DMS 273 (cell line): ENCODE measurements around the gene POLR1E.
"Not testable (repeated sequence)": the region's sequence is repeated elsewhere in the genome, so short reads cannot be mapped to it uniquely, and the experiment has no call there.

Source experiments
- DNase-seq: peaks from one replicate; lab custom pipeline; 2025; ENCODE audit not compliant: unreplicated experiment; lab: John Stamatoyannopoulos, UW

POLR1E gene

DNA sequence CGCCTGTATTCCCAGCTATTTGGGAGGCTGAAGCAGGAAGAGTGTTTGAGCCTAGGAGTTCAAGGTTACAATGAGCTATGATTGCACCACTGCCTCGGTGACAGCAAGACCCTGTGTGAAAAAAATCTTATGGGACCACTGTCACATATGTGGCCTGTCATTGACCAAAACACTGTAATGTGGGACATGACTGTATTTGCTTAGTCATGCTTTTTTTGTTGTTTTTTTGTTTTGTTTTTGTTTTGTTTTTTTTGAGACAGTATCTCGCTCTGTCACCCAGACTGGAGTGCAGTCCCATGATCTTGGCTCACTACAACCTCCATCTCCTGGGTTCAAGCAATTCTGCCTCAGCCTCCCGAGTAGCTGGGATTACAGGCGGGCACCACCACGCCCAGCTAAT lies 13.5 kb downstream of the POLR1E start:
- no peak for DNase-seq

DNA sequence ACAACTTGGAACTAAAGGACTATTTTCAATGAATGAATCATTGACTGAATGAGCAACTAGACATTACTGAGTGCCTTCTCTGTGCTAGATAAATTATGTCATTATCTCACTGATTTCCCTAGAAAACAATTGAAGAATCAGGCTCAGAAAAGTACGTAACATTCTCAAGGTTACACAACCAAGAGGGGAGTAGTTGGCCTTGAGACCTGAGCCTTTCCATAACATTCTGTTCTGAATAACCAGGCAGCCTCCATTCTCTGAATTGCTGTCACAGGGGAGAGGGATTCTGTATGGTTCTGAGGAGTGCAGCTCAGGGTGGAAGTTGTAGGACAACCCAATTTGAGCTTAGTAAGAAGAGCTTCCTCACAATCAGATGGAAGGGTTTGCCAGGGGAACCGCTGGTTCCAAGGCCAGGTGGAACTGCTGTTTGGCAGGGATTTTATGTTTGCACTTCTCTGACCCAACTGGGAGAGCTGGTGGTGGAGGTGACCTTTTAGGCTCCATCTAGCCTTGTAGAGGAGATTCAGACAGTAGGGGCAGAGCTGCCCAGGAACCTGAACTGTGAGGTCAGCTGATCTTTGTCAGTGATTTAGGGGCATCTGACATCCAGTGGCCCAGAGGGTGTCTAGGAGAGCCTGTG lies 16.3 kb downstream of the POLR1E start:
- no peak for DNase-seq

DNA sequence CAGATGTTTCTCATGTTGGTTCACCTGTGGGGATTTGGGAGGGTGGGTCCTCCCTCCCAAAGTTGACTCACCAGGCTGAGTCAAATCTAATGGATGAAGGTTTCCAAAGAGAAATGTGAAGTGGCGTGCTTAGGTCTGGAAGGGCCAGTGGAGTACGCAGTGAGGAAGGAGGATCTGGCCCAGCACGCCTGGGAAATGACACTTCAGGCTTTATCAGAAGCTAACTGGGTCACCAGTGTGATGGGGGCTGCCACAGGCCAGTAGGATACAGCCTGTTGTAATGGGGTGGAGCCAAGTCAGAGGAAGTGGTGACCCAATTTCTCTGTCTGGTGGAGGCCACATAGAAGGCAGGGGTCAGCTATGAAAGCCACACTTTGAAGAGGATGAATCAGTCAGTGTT lies 18.0 kb downstream of the POLR1E start:
- DNase-seq: no peak

DNA sequence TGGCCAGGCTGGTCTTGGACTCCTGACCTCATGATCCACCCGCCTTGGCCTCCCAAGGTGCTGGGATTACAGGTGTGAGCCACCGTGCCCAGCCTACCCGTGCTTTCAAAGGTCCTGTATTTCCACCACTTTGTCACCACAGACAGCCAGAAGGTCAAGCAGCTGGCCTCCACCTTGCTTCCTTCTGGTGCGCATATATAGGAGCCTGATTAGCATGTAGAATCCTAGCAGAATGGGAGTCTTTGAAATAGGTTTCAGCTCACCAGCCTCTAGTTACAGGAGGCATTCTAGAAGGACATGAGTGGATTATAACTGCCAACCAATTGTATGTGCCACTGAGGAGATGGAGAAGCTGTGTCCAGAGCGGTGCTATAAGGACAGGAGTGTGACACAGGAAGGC lies 18.9 kb downstream of the POLR1E start:
- DNase-seq: peak; percentile 26

DNA sequence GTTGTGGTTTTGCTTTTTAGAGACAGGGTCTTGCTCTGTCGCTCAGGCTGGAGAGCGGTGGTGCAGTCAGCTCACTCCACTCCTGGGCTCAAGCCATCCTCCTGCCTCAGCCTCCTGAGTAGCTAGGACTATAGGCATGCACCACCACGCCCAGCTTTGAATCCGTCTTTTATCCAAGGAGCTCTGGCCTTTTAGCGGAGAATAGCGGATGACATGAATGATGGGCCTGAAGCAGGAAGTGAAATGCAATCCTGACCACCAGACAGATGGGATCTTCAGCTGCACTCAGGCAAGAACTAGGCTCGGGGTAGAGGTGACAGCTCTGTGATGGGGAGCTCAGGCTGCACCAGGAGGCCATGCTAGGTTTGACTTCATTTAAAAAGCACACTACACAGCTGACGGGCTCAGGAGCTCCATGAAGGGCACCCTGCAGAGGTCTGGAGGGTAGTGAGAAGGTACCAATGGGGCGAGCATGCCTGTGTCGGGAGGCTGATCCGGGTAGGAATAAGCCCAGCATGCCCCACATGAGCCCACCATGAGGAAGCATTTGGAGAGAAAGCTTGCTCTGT lies 21.9 kb downstream of the POLR1E start:
- DNase-seq: no peak

DNA sequence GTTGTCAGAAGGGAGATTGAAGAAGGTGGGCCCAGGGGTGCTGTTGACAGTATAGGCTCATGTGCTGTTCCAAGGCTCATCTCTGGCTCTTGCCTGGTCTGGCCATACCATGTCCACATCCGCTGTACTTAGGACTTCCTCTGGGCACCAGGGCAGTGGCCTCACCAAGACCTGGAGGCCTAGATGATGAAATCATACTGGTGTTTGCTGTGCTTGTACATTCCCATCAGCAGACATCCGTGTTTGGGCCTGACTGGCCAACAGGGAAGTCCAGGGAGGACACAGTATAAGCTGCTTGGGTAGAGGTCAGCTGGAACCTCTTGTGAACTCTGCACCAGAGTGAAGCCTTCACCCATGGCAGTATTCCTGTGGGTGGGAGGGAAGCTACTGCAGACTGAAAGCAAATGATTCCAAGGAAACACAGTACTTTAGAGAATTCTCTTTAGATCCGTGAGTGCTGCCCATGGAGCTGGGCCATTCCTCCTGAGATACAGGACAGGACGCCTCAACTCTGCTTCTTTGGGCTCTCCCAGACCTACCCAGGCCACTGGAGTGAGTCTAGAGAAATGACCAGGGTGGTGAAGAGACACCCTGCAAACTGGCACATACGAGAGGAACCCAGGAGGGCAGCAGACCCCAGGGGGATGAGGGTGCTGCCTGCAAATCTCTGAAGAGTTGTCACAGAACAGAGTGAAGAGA lies 22.5 kb downstream of the POLR1E start:
- no peak for DNase-seq

DNA sequence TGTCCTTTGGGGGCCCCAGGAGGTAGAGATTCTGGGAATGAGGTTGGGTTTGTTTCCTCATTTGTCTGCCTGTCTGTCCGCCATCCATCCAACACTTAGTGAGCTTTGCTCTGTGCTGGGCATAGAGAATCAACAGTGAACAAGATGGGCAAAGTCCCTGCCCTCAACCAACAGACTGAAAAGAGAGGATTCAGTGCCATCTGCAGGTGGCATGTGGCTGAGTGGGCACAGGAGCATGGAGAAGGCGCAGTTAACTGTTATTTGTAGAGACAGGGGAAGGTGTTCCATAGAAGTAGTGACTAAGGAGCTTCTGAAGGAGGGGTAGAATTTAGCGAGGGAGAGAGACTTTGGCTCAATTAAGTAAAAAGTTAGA lies 23.1 kb downstream of the POLR1E start:
- peak; percentile 17 for DNase-seq

DNA sequence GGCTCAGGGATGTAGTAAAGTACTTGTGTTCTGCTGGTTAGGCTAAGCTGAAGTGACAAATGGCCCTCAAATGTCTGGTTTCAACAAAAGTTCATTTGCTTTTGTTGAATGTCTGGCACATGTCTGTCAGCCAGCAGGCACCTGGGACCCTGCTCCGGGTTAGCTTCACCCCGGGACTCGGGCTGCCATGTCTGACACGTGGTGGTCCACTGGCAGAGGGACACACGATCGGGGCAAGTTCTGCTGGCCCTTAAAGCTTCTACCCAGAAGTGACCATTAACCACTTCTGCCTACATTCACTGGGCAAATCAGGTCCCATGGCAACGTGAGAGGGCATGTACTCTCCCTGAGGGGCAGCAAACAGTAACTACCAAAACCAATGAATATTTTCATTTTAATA lies 23.8 kb downstream of the POLR1E start:
- DNase-seq: no peak

DNA sequence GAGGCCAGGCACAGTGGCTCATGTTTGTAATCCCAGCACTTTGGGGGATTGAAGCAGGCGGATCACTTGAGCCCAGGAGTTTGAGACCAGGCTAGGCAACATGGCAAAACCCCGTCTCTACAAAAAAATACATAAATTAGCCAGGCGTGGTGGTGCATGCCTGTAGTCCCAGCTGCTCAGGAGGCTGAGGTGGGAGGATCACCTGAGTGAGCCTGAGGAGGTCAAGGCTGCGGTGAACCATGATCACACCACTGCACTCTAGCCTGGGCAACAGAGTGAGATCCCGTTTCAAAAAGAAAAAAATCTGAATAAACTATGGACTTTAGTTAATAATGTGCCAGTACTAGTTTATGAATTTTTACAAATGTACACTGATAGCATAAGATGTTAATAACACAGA lies 24.3 kb downstream of the POLR1E start:
- DNase-seq: not testable (repeated sequence)

DNA sequence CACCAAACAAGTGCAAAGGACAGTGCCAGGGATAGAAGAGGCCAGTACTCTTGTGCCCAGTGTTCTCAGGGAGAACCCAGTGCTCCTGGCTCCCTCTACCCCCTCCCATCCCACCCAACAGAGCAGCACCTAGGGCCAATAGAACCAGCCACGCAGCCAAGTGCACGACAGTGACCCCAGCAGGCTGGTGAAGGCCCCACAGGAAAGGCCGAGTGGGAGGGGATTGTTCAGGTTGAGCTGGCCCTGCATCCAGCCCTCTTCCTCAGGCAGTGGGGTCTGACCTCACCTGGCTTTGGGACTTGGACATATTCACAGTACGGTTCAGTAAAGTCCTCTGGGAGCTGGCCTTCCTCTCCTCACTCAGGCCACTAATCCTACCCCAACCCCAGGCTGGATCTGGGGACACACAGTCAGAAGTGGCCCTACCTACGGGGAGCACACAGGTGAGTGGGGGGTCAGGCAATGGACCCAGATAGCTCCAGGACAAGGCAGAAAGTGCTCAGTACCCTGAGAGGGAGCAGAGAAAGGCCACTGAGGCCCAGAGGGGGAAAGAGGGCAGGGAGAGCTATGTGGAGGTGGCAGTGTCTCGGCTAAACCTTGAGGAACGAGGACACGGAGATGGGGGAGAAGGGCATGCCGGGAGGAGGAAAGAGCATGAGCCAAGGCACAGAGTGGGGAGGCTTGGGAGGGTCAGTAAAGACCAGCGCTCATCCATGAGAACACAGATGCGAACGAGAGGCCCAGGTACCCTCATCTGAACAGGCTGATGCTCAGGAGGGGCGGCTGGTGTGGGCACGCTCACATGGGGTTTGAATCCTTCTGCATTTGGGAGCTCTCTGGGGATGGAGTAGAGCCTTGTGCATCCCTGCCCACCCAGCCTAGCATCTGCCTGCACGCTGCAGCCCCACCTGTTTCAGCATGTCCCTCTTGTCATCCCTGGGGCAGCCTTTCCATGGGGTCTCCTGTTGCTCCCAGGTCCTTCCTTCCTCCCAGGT lies 25.6 kb downstream of the POLR1E start:
- peak; percentile 66 for DNase-seq

DNA sequence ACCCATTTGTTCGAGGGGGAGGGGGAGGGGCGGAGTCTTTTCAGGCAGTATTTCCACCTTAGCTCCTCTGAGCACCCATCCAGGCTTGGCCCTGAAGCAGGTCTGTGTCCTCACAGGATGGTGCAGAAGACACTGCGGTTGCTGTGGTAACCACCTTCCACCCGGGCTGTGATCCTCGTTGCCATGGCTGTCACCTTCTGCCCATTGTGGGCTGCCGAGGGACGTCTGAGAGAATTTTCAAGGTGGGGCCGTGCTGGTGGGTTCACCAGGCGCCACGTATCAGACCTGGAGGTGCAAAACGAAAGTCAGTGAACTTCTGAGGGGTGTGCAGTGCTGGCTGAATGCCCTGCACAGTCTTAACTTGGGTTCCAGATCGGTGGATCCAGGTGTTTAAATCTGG lies 26.7 kb downstream of the POLR1E start:
- peak; percentile 27 for DNase-seq

DNA sequence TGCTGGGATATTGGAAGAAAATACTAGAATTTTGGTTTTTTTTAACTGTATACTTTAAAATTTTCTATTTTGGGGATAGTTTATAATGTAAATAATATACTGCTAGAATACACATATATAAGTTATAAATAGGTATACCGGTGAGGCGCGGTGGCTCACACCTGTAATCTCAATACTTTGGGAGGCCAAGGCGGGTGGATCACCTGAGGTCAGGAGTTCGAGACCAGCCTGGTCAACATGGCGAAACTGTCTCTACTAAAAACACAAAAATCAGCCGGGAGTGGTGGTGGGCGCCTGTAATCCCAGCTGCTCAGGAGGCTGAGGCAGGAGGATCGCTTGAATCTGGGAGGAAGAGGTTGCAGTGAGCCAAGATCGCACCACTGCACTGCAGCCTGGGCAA lies 28.7 kb downstream of the POLR1E start:
- DNase-seq: not testable (repeated sequence)

DNA sequence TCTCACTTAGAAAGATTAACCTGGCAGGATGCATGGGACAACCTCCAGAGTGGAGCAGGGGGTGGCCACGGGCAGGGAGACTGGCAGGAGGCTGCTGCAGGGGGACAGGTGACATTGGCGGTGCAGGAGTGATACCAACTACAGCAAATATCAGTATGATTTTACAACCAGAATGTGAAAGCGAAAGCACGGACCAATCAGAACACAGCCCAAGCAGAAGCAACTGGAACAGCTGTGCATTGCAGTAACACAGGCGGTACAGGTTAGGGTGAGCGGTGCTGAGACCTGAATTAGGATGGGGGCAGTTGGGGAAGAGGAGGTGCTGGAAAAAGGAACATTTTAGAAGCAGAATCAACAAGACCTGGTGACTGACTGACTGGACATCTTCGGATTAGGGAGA lies 29.3 kb downstream of the POLR1E start:
- DNase-seq: no peak

DNA sequence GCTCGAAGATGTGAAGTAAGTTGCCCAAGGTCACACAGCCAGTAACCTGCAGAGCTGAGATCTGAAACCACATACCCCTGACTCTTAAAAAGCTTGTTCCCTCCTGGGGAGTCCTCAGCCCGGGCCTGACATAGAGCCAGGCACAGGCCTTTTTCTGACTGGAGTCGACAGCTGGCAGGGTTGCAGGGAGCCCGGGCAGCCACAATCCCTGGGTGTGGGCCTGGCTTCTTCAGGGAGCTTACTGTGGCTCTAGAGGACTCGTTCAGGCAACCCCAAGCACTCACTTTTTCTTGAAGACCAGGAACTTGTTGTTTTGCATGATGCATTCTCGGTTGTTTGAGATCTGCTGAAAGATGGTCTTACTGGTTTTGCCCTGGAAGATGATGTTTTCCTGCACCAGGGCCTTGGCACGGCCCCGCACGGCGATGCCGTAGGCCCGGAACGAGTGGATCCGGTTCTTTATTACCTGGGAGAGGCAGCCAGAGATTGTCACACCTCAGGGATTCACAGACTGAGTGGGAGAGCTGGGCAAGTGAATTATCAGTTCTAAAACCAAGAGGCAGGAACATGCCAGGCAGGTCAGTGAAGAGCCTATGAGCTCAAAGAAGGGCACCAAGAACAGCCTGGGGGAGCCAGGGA lies 30.0 kb downstream of the POLR1E start:
- DNase-seq: peak; percentile 39

DNA sequence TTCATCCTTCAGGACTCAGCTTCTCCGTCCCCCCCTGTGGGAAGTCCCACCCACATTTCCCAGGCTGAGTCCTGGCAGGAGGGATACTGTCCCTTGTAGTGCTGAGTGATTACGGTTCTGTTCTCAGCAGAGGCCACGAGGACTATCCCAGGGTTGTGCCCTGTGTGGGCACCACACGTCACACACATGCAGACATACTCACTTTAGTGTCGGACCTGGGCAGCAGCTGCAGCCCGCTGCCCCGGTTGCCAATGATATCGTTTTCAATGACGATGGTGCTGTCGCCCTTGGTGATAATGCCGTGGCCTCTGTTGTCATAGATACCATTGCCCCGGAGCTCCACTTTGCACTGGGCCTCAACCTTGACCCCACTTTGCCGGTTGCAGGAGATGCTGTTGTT lies 32.2 kb downstream of the POLR1E start:
- DNase-seq: no peak

DNA sequence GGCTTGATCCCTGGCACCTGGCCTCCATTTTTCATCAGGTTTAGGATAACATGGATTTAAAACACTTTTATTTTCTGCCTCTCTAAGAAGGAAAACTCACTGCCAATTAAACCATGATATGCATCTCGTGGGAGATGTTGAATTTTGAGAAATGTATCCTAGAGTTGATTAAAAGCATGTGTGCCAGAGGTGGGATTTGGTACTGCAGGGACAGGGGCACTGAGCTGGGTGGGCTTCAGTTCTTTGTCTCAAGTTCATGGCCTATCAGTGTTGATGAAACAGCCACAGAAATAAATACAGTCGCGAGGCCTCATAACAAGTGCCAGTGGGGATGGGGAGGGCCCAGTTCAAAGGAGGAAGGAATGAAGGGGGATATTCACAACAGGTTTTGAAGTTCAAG lies 34.9 kb downstream of the POLR1E start:
- no peak for DNase-seq

DNA sequence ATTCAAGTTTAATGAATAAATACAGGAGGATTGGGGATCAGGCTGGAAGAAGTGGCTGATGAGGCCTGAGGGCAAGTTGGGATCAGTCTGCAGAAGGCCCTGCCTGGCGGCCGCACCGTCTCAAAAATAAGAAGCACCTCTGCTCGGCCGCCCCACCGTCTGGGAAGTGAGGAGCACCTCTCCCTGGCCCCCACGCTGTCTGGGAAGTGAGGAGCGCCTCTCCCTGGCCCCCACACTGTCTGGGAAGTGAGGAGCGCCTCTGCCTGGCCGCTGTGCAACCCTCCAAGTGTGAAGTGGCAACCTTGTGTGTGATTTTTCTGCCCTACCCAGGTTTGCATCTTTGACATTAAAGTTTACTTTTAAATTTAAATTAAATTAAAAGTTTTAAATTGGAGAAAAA lies 35.4 kb downstream of the POLR1E start:
- DNase-seq: no peak

DNA sequence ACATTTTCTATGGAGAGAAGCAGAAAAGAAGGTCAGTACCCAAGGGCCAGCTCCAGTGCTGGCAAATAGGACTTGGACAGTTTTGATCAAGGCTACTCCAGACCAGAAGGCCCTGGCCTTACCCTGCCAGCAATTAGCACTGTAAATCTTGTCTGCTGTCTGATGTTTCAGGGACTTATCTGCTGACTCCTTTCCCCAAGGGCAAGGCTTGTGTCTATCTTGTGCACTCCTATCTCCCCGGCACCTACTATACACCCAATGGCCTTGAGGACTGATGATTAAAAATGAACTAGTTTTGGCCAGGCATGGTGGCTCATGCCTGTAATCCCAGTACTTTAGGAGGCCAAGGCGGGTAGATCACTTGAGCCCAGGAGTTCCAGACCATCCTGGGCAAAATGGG lies 37.2 kb downstream of the POLR1E start:
- no peak for DNase-seq

DNA sequence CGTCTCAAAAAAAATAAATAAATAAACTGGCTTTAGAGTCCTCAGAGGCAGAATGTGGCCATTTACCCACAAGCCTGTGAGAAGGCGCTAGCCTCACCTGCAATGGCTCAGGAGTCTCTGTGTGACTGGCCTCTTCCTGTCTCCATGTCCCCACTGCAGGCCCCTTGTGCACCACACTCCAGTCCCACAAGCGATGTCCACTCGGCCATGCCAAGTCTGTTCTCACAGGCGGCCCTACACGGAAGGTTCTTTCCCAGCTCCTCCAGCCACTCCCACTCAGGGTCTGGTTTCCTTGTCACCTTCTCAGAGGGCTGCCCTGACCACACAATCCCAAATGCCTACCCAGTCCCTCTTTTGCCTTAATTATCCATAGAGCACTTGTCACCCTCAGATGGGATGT lies 38.2 kb downstream of the POLR1E start:
- no peak for DNase-seq

DNA sequence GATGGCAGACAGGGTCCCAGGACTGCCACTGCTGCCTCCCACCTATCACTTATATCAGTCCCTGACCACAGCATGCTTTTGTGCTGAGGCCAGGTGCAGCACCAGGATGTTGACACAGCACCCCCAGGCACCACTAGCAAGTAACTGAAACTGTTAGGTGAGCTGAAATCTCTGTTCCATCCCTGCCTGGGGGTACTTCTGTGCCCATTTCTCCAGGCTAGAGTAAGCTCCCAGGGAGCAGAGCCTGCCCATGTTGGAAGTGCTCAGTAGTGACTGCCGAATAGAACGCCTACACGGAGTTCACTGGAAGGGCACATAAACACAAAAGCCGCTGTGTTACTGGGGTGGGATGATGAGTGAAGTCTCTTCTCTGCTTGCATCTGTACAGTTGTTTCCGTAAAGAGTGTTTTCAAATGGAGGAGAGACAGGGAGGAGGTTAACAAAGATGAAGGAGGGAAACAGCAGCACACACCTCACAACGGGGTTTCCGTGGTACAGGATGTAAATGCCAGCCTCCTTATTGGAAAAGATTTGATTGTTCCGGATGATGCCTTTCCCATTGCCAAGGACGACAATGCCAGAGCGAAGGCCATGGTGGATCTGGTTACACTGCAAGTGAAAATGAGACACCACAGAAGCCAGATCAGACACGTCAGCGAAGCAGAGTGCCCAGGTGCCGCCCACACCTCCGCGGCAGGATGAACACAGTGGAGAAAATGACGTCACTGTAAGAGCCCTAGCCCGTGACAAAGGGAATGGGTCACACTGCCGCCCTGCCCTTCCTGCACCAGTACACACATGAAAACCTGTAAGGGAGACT lies 43.1 kb downstream of the POLR1E start:
- DNase-seq: no peak
